Dedifferentiated amniotic fluid mesenchymal stem cell (primary cell): Measurements from ENCODE around the gene AZI2.

ENCODE experiments used
- DNase-seq: peaks from one replicate; pipeline ENCODE4 v3.0.0-alpha.2; 2016; ENCODE audit errors: extremely low spot score

AZI2 gene, protein sequence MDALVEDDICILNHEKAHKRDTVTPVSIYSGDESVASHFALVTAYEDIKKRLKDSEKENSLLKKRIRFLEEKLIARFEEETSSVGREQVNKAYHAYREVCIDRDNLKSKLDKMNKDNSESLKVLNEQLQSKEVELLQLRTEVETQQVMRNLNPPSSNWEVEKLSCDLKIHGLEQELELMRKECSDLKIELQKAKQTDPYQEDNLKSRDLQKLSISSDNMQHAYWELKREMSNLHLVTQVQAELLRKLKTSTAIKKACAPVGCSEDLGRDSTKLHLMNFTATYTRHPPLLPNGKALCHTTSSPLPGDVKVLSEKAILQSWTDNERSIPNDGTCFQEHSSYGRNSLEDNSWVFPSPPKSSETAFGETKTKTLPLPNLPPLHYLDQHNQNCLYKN

DNA sequence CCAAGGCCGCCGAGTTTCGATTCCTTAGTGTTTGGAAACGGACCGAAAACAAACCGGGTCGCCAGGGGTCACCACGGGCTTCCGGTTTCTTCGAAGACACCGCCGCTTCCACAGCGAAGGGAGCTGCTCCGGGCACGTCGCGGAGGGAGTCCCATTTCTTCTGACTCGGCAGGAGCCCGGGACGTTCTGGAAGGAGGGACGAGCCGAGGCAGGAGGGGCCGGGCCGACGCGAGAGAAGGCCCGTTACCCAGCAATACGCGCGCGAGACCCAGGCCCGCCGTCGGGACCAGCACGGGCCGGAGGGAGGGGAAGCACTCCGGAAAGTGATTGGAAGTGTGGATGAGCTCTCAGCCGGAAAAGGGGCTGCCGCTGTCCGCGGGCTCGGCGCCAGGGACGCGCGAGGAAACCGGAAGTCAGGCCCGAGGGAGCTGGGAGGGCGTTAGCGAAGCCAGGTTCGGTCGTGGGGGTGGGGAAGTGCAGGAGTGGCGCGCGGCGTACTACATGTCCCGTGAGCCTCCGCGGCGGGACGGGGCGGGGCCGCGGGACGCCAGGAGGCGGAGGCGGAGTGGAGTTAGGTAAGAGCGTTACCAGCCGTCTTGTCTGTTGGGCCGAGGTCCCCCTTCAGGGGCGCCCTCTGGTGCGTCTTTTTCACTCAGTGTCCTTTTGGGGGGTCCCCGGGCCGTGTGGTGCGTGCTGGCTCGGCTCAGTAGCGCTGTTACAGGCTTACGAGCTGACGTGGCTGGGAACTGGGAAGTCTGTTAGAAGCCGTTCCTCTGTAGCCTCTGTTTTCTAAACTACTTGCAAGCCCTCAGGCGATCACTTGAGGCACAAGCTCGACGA, at the start of gene AZI2, which contains the start of gene ZCWPW2:
TSS of gene AZI2 (minus strand) at position 196 of the 840 bp plus-strand sequence. CDS start 8,207 bp downstream, outside the sequence.
TSS of gene ZCWPW2 (plus strand) at position 93 of the 840 bp plus-strand sequence. CDS start 64,348 bp downstream, outside the sequence.
- peak; percentile 95 for DNase-seq

DNA sequence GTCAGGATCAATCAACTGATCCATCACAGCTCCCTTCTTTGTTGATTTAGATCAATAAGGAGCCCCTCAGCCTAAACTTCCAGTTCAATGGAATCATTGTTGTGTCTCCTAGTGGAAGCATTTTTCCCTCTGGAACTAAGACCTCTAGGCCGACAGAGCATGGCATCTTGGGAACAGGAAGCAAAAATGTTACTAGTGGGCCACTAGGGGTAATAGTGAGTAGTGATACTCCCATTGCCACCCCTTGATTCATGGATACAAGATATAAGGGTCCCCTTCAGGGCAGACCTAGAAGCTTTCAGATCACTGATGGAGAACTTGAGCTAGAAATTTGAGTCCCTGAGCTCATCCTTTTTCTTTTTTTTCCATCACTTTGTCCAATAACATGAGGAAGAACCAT, 40.4 kb upstream of the AZI2 start:
- DNase-seq: no peak

DNA sequence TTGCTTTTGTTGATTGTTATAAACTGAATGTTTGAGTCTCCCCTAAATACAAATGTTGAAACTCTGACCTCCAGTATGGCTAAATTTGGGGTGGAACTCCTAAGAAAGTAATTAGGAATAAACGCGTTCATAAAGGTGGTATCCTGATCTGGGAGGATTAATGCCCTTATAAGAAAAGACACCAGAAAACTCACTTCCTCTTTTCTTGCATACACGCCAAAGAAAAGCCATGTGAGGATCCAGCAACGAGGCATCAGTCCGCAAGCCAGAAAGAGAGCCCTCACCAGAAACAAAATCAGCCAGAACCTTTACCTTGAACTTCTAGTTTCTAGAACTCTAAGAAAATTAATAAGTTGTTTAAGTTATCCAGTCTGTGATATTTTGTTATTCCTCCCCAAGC, 37.4 kb upstream of the AZI2 start:
- no peak for DNase-seq

DNA sequence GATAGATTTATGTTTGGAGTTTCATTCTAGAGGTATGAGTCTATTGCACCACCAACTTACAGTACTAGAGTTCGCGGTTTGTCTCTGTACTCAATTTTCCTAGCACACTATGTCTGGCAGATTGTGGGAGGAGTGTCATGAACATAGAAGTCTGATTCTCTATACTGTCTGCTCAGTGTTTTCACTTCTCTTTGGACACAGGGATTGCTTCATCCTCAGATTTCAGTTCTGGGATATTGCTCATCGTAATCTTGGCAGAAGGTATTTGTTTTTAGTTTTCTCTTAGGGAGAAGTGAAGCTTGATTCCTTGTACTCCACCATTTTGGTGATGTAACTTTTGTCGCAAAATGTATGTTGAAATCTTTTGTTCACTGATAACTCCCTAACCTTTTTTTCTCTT, 27.8 kb upstream of the AZI2 start:
- DNase-seq: peak; percentile 71

DNA sequence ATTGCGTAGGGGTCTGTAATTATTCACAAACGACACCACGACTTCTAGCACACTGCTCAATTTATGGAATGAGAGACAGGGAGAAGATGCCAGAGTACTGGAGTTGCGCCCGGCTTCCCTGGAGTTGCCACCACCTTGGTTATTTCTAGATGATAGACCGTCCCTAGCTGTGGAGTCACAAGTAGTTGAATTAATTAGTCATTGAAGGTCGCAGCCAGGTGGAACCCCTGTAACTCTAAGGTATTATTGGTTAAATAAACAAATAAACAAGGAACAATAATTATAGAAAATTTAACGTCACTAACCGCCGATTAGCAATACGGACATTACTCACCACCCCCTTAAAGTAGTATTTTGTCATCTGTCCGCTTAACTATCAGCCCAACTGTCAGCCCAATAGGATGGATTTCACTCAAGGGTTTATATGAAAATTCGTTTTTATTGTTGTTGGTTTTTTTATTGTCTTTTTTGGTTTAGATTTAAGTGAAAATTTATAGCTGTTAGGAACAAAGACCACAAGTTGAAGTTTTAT, 911 bp upstream of the AZI2 start:
- DNase-seq: no peak

DNA sequence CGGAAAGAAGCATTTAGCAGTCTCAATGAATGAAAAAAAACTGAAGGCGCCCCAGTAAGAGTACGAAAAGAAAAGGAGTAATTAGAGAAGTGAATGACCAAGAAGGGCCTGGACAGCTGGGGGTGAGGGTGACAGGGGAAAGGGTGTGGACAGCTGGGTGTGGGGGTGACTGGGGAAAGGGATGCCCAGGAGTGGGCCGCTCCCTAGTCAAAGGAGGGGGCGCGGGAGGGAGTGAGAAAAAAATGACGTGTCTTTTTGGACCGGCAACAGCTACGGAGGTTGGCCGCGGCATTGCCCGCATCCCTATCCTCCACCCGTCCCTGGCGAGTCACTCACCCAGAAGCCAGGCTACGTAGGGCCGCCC, 377 bp downstream of the AZI2 start:
- peak; percentile 88 for DNase-seq

DNA sequence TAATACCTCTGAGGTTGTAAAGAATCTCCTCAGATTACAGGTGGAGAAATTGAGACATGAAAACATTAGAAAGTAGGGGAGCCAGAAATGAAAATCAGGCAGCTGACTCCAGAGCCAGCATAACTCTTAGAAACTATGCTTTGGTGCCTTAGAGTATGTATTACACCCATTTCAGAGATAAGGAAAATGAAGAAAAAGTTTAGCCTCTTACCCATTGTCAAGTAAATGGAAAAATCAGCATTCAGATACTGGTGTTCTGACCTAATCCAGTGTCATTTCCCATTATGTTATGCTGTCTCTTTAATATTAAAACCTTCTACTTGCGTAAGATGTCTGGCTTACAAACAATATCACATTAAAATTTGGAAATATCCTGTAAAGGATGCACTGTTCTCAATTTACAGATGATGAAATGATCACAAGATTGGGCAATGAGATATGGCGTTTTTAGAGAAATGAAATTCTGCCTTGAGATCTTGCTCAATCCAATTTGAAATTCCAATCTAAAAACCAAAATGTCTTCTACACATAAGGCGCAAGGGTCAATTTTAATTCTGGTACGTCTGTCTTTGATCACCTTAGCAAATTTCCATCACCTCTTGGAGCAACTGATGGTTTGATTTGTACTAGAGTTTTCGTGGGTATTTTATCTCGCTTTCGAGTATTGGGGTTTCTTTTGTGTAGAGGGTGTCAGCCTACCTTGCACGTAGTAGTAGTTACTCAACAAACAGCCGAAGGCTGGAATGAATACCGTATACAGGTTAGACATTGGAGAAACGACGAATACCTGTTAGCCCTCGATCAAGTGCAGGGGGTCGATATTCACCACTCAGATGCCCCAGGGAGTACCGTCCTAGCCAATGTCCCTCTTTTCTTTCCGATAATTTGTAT, 1.0 kb downstream of the AZI2 start:
- peak; percentile 73 for DNase-seq

DNA sequence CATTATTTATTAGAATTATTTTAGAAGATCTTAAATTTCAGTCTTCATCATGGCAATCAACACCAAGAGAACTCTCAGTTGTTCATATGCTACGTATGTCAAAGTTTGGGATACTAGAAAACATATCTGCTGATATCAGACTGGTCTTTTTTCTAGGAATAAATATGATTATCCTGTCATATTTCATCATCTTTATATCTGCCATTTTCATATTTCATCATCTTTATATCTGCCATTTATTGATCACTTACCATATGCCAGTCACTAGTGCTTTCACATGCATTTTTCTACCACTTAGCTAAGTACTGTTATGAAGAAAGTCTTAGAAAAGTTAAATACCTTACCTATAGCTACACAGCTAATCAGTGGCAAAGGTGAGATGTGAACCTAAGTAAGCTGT, 2.9 kb downstream of the AZI2 start:
- no peak for DNase-seq

DNA sequence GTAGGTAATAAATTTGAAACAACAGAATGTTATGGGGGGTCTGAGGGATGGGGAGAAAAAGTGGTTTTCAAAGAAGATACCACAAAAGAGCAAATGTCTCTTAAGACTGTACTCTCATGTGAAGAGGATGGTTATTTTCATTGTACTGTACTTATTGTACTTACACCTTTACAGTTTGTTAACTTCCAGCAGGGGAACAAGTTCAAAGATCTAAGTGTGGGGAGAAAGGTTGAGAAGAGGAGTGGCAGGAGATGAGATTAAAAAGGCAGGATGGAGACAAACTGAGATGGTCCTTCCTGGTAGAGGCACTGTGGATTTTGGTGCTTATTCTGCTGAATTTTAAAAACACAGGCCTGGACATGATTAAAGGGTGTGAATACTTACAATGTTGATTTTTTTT, 5.5 kb downstream of the AZI2 start:
- no peak for DNase-seq

DNA sequence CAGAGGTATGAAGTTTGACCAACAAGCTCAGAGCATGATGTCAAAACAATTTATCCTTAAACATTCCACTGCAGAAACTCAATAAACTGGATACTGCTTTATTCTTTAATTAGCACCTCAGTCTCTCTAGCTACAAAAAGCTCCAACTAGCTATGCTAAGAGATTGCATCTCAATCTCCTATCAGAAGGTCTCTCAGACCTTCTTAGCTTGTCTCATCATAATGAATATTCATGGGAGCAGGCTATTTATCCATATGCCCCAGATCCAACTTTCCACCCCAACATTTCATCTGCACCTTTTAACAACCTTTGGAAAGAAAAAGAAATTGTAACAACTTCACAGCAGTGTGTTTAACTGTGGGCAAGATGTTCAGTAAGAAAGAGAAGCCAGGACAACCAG, 11.4 kb downstream of the AZI2 start:
- no peak for DNase-seq

DNA sequence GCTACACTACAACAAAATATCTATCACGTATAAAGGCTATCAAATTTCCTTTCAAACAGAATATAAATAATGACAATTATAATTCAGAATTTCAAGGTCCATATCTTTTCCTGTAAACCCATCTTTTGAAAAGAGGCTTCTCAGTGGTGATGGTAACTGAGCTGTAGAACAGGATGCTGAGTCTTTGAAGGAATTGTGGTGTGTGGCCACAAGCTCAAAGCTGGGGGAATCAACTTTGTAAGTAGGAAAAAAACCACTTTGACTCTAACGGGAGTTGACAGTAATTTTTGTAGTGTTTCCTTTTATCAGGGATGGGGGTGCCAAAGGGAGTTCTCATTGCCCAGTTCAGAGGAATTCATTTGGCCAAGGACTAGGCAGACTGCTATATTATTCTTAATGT, 13.4 kb downstream of the AZI2 start:
- no peak for DNase-seq

DNA sequence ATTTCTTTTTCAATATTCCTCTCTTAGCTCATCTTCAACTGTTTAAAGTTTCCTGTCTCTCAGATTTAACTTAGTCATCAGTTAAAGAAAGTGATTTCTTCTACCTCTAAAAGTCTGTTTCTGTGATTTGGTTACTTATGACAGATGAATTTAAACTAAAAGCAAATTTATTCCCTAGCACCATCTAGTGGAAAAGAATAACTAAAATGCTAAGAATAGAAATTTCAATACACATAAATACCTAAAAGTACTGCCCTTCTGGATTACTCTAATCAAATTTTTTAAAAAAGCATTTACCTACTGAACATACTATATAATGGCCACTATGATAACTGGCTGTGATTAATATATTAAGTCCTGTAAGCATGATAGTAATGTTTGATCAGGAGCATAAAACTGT, 14.1 kb downstream of the AZI2 start:
- no peak for DNase-seq

DNA sequence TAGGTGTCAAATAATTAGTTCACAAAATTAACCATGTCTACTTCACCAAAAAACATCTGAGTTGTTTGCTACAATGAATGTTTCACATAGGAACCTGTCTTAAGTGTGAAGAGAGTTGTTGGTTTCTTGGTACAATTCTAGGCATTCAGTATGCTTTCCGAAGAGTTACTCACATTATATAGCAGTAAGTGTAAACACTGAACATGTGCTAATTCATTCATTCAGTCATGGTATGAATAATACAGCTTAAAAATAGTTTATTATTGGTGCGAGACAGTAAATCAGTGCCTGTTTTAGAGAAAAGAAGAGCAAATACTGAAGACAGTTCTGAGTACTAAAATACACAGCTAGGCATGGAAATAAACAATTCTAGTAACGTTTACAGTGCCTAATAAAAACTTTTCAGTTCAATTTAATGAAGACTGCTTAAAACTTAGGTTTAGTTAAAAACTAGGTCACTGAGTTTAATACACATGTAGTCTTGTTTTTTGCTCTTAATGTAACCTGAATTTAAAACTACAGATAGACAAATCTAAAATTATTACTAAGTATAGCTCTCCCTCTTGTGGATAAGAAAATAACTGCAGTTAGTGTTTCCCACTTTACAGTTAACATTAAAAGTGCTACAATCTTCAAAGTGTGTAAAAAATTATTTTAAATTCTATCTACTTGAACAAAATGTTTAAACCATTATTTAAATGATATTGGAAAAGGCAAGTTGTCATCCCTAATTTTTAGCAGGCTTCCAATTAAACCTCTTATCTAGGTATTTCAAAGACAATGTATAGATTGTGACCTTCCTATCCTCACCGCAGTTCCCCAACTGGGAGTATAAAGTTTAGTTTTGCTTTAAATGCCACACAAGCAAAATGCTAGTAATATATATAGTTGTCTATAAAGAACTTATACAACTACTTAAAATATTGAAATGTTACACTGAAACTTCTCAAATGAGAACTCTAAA, 20.2 kb downstream of the AZI2 start:
- DNase-seq: peak; percentile 51

DNA sequence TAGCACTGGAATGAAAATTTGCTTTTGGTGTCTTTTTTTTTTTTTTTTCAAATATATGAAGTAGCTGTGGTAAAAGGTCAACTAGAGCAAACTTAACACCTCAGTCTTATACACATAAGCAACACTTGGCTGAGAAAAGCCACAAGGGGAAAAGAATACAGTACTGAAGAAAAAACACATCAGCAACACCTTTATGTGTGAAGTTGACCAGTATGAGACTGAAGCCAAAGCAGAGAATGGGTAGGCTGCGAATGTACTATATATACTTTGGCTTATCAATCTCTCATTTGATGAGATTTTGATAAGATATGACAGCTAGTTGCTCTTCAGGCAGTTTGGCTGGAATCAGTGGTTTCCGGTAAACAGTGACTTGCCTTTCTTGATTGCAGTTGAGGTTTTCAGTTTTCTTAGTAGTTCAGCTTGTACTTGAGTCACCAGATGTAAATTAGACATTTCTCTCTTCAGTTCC, 22.1 kb downstream of the AZI2 start:
- no peak for DNase-seq

DNA sequence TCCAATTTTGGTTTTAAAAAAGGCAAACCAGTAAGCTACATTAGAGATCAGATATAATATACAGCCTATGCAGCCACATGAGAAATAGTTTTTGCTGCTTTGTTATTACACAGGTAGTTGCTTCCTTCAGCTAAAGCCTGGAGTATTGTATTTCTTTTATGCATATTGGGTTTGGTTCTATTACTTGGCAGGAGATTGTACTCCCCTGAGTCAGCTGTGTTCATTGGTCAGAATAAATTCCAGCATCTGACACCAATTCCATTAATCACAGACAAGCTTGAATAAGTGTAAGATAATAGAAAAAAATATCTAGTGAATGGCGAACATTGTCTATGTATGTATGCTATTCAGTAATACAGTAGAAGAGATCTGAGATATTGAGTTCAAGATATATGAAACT, 26.2 kb downstream of the AZI2 start:
- DNase-seq: no peak

DNA sequence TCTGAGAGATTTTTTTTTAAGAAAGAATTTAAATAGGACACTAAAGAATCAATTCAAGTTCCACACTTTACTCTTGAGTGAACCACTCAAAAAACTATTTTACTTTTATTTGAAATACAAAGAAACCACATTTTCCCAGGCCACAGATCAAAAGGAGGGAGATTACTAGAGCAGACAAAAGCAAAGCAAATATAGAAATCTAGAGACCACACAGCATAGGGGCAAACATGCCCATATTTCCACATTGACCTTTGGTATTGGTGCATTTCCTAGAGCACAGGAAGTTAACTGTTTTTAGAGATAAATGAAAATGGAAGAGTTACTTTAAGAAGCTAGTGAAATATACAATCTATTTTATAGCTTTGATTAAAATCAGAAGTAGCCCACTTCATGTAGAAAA, 27.6 kb downstream of the AZI2 start:
- no peak for DNase-seq

DNA sequence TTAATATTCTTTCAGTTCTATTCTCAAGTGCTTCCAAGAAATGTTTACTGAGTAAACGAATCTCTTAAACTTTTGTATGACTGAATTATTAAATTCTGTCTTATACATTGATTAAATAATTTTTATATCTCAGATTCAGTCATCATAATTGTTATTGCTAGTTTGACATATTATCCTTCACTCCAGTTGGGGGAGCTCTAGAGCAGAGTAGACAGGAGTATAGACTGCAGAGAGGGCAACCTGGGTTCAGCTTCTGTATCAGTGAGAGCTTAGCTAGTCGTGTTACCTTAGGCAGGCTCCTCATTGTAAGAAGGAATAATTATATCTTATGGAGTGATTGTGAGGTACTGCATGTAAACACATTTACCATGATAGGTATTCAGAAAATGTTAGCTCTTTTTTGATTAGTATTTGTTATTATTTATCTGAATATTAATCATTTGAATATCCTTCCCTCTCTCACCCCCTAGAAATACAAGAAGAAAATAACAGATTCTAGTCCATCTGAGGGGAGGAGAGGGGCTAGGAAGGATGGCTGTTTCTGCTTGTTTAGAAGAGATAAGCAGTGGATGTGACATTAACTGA, 31.1 kb downstream of the AZI2 start:
- no peak for DNase-seq

DNA sequence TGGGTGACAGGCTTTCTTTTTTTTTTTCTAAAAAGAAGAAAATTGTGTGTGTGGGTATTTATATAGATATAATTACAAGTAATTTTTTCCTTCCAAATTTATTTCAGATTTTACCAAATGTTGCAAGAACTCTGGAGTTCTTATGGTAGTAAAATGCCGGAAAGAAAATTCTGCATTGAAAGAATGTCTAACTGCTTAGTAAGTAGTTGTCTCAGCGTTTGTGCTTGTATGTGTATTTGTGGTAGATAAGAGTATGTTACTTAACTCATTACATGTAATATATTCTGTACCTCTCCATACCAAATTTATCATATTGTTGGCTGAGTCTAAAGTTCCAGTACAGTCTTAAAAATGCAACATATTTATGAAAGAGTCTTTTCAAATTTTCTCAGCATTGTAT, 32.4 kb downstream of the AZI2 start:
- DNase-seq: no peak

DNA sequence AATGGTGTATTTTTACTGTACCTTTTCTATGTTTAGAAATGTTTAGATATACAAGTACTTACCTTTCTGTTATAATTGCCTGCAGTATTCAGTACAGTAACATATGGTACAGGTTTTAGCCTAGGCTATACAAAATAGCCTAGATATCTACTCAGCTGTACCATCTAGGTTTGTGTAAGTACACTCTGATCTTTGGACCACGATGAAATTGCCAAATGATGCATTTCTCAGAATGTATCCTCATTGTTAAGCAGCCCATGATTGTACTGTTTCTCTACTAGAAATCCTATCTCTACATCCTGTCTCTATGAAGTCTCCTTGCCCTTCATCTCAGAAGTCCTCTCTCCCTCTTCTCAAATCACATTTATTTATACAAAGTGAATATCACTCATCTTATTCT, 32.9 kb downstream of the AZI2 start:
- no peak for DNase-seq

DNA sequence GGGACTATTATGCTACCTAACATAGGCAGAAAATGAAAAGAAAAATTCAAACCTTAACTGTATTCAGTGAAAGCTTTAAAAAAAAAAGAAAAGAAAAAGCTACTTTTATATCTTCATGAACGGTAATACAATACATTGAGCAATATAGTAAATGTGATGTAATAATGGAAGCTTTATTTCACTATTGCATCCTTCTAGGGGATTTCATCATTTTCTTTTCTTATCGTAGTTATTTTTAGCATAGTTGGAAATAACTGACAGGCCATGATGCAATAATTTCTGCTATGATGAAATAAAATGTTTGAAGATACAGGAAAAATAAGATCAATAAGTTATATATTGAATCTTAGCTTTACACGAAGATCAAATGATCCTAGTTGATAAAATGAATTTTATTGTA, 40.4 kb downstream of the AZI2 start:
- no peak for DNase-seq
